GM18873 (cell line): ENCODE results near the gene GLYATL3.

Experiments
- ATAC-seq: cut with Tn5 transposase; IDR thresholded peaks from one replicate; pipeline ENCODE4 v1.9.1; 2021; ENCODE audit warnings: mild to moderate bottlenecking, moderate library complexity, moderate number of reproducible peaks; ENCODE audit not compliant: unreplicated experiment, low FRiP score

The GLYATL3 gene

DNA sequence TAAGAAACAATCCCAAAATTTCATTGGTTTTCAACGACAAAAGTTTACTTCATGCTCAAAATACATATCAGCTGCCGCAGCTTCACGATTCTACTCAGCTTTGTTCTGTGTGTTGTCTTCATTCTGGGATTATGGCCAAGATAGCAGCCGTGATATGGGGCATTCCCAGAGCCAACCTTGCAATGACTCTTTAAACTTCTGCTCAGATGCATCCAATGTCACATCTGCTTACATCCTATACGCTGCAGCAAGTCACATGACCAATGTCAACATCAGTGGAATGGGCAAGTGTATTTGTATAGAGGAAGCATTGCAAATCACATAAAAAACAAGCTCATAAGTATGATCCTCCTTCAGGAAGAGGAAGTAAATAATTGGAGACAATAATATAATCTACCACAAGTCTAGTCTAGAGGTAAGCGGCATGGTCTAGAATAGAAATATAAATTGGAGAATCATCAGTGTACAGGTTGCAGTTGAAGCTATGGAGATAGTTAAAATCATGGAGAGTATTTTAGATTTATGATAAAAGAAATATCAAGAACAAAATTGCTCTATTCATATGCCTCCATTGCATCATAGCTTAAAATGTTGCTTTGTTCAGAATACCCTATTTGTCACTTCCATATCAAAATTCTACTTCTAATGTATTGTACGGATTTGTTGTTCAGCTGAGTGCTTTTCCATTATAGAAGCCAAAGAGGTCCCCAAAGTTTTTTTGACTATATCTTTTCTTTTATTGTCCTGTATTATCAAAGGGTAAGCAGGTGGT lies 43.5 kb downstream of the GLYATL3 start:
- no peak for ATAC-seq

DNA sequence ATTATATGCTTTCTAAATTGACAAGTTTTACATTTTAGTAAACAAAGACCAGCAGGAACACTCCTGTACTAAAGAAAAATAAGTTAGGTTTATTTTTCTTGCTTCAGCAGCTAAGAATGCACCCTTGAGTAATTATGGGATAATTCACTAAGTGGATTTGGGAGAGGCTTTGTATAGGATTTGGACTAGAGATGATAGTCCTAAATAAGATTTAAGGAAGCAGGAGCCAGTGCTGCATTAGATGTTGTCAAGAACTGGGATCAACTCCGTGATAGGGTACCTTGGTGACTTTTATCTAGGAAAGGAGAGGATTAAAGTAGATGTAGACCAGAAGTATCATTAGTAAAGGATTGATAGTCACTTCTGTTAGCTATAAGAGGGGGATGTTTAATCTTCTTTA lies 46.6 kb downstream of the GLYATL3 start:
- no peak for ATAC-seq

- ATAC-seq, result no peak
Measured at GRCh38 chr6:49548613-49549304, 49.0 kb downstream of the GLYATL3 start.

DNA sequence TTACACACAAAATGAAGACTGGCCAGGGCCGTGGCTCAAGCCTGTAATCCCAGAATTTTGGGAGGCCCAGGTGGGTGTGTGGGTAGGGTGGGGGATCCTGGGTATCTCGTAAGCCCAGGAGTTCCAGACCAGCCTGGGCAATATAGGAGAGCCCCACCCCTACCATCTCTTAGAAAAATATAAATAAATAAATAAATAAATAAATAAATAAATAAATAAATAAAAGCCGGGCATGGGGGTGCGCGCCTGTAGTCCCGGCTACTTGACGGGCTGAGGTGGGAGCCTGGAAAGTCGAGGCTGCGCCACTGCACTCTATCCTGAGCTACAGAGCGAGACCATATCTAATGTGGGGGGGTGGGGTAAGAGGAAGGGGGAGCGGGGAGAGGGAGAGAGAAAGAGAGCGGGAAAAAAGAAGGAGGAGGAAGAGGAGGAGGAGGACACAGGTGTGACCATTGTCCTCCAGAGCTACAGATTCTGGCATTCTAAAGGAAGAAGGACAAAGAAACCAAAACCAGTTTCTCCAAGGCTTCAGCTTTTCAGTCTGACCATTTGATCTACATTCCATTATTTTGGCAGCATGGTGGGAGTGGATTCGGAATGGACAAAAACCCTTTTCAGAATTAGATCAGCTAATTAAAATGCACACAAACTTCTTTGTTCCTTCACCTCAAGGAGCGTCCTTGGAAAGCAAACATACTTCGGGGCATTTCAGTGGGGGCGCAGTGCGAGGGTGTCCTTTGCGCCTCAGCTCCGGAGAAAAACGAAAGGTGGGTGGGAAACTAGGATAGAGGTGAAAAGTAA lies 50.2 kb downstream of the GLYATL3 start:
- ATAC-seq, result no peak

- no peak for ATAC-seq
Measured at GRCh38 chr6:49550492-49551077, 50.9 kb downstream of the GLYATL3 start, which contains the start of gene C6orf141. TSS of gene C6orf141 (plus strand) at chr6:49550668. CDS start at chr6:49550793, 125 bp downstream.

DNA sequence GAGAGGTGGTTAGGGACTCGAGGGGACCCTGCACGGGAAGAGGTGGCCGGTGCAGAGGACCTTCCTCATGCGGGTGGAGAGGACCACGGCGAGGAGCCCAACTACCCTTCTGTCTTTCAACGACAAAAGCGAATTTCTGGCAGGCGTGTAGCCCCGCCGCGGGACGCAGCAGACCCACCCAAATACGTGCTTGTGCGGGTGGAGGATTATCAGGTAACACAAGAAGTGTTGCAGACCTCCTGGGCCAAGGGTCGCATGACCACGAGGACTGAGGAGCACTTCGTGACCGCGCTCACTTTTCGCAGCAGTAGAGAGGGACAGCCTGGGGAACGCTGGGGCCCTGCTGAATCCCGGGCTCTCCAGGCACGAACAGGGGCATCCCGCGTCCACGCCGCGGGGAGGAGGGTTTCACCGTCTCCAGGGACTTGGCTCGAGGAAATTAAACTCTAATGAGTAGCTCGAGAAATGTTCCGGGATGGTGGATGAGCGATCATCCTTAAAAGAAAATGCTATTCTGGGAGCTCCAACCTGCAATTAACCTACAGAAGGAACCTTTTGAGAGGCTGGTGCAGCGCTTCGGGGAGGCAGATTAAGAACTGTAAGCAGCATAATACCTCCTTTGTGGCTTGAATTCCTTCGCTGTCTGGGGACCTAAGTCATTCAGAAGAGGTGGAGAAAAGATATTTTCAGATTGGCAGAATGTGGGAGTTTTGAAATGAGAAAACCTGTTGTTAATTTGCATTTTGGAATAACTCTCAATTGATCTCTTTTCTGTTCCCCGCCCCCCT lies 51.5 kb downstream of the GLYATL3 start:
- ATAC-seq, result no peak

- ATAC-seq, result no peak
Measured at GRCh38 chr6:49551866-49552129, 52.1 kb downstream of the GLYATL3 start.

DNA sequence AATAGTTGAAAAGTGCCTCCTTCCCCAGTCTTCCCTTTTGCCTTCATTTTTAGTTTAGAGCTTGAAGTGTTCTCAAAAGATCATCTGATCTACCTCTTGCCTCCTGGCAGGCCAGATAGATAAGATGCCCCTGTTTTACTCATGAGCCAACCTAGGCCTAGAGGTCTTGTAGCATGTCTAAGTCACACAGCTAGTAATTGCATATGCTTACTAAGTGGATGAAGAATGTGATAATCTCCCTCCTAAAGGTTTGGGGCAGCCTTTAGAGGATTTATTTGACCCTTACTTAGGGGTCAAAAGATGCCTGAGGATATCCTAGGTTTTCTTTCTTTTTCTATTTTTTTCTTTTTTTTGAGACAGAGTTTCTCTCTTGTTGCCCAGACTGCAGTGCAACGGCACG lies 52.9 kb downstream of the GLYATL3 start:
- no peak for ATAC-seq

DNA sequence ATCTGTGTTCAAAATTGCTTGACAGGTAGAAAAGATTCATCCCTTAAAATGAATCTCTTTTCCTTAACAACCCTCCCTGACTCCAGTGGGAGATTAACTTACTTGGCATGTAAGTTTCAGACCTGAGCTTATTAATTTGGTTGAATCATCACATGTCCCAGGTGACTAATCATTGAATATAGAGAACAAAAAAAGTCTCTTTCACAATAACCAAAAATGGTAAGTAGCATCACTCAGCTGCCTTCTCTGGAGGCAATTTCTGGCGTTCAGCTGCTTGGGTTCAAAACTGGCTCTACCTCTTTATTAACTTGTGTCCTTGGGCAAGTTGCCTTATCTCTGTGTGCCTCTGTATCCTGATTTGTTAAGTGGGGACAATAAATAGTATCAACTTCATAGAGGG lies 53.7 kb downstream of the GLYATL3 start:
- ATAC-seq, result no peak

DNA sequence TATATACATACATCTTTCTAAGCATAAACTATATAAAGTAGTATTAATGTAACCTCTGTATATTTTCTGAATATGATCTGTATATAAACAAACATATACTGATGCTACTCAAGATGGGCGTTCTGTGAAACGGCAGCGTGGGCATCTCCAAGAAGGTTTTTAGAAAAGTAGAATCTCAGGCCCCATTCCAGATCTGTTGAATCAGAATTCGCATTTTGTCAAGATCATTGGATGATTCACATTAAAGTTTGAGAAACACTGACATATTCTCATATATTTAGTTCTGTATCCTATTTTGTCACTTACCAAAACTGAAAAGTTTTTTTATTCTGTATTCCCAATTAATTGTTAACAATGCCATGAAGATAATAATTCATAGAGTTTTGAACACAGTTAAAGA lies 56.2 kb downstream of the GLYATL3 start:
- ATAC-seq, result no peak

DNA sequence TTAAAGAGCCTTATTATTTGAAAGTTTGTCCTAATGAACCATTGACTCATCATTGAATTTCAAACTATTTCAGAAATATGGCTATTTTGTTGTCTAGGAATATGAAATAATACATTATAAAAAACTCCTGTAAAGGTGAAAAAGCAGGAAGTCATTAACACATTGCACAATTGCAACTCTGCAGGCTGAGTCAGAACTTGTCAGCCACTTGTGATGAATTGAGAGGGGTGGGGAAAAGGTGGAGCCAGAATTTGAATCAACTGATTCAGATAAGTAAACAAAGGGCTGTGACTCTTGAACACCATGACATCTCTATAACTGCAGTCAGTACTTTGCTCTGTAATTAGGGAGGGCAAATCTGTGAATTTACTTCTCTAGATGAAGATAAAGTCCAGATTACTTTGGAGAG lies 56.7 kb downstream of the GLYATL3 start:
- no peak for ATAC-seq

GRCh38 chr6:49557177-49557576 lies 57.5 kb downstream of the GLYATL3 start:
- no peak for ATAC-seq

DNA sequence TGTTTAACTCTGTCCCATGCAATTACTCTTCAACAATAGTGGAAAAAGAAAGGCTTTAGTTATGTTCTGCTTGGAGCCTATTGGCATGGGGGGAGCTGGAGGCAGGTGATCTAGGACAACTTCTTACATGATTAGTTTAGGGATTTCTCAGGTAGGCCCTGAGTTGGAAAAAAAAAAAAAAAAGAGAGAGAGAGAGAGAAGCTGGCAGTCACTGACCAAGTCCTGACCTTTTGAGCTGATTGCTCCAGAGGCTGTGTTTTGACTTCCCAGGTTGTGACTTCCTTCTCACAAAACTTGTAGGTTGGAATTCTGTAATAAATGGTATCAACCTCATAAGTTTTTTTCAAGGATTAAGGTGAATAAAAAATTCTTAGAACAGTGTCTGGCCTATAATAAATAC lies 58.5 kb downstream of the GLYATL3 start:
- ATAC-seq, result no peak

DNA sequence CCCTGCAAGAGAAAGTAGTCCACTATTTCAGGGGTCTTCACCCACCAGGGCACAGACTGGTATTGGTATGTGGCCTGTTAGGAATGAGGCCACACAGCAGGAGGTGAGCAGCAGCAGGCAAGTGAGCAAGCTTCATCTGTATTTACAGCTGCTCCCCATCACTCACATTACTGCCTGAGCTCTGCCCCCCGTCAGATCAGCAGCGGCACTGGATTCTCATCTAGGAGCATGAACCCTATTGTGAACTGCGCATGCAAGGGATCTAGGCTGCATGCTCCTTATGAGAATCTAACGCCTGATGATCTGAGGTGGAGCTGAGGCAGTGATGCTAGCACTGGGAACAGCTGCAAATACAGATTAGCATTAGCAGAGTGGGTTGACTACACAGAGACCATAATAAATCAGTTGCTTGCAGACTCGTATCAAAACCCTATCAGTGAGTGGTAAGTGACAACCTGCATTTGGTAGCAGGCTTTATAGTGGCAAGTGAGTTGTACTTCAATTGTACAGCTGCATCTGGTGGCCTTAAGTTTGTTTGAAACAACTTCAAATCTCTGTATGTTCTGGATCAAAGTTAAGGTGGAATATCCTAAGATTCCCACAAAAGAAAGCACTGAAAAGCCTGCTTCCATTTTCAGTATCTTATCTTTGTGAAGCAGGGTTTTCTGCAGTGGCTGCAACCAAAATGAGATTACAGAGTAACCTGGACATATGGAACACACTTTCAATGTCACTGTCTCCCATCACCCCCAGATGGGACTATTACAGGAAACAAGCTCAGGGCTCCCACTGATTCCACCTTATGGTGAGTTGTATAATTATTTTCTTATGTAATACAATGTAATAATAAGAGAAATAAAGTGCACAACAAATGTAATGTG lies 63.5 kb downstream of the GLYATL3 start:
- no peak for ATAC-seq

- ATAC-seq, result no peak
Measured at GRCh38 chr6:49564552-49564951, 64.8 kb downstream of the GLYATL3 start.

DNA sequence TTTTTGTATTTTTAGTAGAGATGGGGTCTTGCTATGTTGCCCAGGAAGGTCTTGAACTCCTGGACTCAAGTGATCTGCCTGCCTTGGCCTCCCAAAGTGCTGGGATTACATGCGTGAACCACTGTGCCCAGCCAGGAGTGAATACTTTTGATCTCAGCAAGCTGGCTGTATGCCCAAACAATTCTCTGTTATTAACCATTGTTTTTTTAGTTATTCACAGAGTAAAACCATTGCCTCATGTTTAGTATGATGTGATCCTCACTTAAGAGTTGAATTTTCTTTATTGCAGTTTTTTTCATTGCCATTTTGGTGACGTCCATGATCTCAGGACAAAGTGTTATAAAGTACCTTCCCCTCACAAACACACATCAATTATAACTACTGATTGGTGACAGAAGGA lies 65.5 kb downstream of the GLYATL3 start:
- ATAC-seq, result no peak

GRCh38 chr6:49565855-49566254 lies 66.1 kb downstream of the GLYATL3 start:
- ATAC-seq, result no peak

- no peak for ATAC-seq
Measured at GRCh38 chr6:49570474-49571079, 70.9 kb downstream of the GLYATL3 start.

DNA sequence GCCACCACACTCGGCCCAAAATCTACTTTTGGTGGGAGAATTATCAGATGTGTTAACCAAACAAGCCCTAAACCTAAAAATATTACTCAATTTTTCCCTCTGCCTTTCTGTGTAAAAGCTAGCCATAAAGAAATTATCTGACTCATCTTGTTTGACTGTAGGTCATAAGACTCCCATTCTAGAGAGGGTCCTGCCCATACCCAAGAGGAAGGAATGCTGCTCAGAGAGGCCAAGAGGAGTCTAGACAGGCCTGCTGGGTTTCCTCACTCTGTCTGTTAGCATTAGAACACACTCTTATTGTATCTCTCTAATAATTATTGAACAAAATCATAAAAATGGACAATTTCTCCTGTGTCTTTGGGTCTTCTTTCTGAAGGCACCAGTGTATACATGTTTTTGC lies 76.9 kb downstream of the GLYATL3 start:
- no peak for ATAC-seq
